Ectodermal cell (in vitro differentiated cells): ENCODE results near the gene FOXE1.

Experiments
- H3K27ac ChIP-seq: 2 replicates; pipeline ENCODE4 v1.7.0; 2013; ENCODE audit warnings: mild to moderate bottlenecking, low read depth, low read length; ENCODE audit not compliant: insufficient read depth, poor library complexity, severe bottlenecking
- H3K27me3 ChIP-seq: 2 replicates; pipeline ENCODE4 v1.7.0; 2013; ENCODE audit warnings: mild to moderate bottlenecking, low read length; ENCODE audit not compliant: insufficient read depth, control insufficient read depth, poor library complexity, severe bottlenecking
- H3K36me3 ChIP-seq: one replicate; pipeline ENCODE4 v1.7.0; 2013; ENCODE audit warnings: low read length; ENCODE audit not compliant: control insufficient read depth, insufficient read depth
- H3K4me1 ChIP-seq: one replicate; pipeline ENCODE4 v1.7.0; 2013; ENCODE audit warnings: low read length; ENCODE audit not compliant: control insufficient read depth, insufficient read depth
- H3K4me3 ChIP-seq: 2 replicates; pipeline ENCODE4 v1.7.0; 2013; ENCODE audit warnings: low read depth, low read length, control low read depth; ENCODE audit not compliant: insufficient read depth
- H3K9me3 ChIP-seq: 2 replicates; pipeline ENCODE4 v1.7.0; 2013; ENCODE audit warnings: mild to moderate bottlenecking, low read length, moderate library complexity; ENCODE audit not compliant: control insufficient read depth
- WGBS, 2 experiments: methylation state at CpG; one replicate each; pipeline ENCODE4 v1.1.7; 2013; ENCODE audit warnings: missing lambda C conversion rate in 2 of 2; 5-methylcytosine and 5-hydroxymethylcytosine counted together

Gene FOXE1

DNA sequence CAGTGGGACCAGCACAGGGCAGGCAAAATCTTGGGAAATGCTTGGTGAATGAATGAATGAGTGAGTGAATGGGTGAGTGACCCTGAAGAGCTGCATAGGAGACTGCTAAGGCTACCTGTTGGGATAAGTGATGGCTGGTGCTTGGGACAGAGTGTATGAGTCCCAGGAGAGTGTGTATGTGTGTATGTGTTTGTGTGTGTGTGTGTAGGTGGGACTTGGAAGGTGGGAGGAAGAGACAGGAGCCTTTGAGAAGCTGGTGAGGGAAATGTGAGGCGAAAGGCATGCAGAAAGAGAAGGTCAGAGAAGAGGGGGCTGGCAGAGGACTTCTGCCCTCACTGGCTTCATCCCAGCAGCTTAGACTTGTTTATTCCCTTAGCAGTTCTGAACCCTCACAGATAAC, 33.3 kb upstream of the FOXE1 start:
- no peaks in the 10 kb centered on the region for H3K36me3 ChIP-seq
- no peaks in the 10 kb centered on the region for H3K9me3 ChIP-seq
- no peak overlapping the region for H3K27ac ChIP-seq
- no peaks in the 10 kb centered on the region for H3K4me1 ChIP-seq
- 89 to 95% methylated on average over 1 of the region's 1 CpG for WGBS, 2 experiments
- H3K27me3 ChIP-seq: no peaks in the 10 kb centered on the region
- H3K4me3 ChIP-seq: no peak overlapping the region

- no peaks in the 10 kb centered on the region for H3K4me1 ChIP-seq
- WGBS, 2 experiments: 100% methylated on average over 1 of the region's 1 CpG; no CpG with 5 or more reads in 1 of the 2 experiments
- H3K27ac ChIP-seq: no peak overlapping the region
- H3K4me3 ChIP-seq: no peak overlapping the region
- H3K36me3 ChIP-seq: no peaks in the 10 kb centered on the region
- H3K27me3 ChIP-seq: no peaks in the 10 kb centered on the region
- H3K9me3 ChIP-seq: no peaks in the 10 kb centered on the region
Measured at GRCh38 chr9:97820373-97820772, 32.7 kb upstream of the FOXE1 start.

DNA sequence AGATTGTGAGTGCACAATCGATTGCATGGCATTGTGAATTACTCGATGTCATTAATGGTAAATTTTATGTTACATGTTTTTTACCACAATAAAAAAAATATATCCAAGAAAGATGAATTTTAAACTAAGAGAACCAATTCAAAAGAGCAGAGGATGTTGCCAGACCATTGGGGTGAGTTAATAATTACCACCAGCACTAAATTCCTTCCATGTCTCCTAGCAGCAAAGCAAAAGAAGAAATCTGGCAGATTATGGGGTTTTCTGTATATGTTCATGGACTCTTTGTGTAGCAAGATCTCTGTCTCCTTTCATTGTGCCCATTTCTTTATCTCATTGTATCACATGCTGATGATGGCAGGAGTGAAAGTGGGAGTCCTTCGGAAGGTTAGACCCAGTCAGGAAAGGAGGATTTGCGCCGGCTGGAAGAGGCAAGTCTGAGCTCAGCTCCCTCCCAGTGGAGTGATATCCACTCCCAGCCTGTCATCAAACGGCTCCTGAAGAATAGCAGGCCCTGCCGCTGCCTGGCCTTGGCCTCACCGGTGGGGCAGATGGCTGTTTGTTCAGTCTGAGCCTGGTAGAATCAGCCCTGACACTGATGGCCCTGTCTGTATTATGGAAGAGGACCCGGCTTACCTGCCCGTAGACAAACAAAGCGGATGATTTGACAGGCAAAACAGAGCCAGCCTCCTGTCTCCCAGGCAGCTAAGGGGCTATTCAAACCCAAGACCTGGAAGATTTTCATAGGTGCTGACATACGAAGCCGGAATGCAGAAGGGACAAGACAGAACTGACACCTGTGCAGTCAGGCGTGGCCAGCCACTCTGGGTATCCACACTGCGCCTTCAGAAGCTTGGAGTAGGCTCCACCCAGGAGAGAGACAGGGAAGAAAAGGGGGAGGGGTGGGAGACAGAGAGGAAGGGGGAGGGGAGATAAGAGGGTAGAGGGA, 21.9 kb upstream of the FOXE1 start:
- Histone ChIP-seq H3K27ac (no peak overlapping the region), H3K36me3 (no peaks in the 10 kb centered on the region), H3K4me3 (no peak overlapping the region), H3K27me3 (peaks cover 23% of the 10 kb centered on the region), H3K9me3 (no peaks in the 10 kb centered on the region), H3K4me1 (peaks cover 9% of the 10 kb centered on the region)
- 31 to 38% methylated on average over 13 to 14 of the region's 15 CpGs for WGBS, 2 experiments

GRCh38 chr9:97831843-97832636, 21.0 kb upstream of the FOXE1 start:
- Histone ChIP-seq H3K27me3 (peaks cover 23% of the 10 kb centered on the region), H3K27ac (no peak overlapping the region), H3K4me1 (peaks cover 9% of the 10 kb centered on the region), H3K36me3 (no peaks in the 10 kb centered on the region), H3K4me3 (no peak overlapping the region), H3K9me3 (no peaks in the 10 kb centered on the region)
- 57 to 61% methylated on average over 10 of the region's 10 CpGs for WGBS, 2 experiments

DNA sequence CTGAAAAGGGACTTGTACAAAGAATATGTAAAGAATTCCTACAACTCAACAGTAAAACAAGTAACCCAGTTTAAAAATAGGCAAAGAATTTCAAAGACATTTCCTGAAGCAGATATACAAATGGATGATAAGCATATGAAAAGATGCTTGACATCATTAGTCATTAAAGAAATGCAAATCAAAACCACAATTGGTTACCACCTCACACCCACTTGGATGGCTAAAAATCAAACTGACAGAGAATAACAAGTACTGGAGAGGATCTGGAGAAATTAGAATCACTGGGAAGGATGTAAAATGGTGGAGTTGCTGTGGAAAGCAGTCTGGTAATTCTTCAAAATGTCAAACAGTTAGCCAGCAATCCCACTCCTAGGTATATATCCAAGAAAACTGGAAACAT, 12.5 kb upstream of the FOXE1 start:
- no peak overlapping the region for H3K27ac ChIP-seq
- no peaks in the 10 kb centered on the region for H3K4me1 ChIP-seq
- peaks cover 8% of the 10 kb centered on the region for H3K27me3 ChIP-seq
- no peaks in the 10 kb centered on the region for H3K9me3 ChIP-seq
- no peak overlapping the region for H3K4me3 ChIP-seq
- no peaks in the 10 kb centered on the region for H3K36me3 ChIP-seq

DNA sequence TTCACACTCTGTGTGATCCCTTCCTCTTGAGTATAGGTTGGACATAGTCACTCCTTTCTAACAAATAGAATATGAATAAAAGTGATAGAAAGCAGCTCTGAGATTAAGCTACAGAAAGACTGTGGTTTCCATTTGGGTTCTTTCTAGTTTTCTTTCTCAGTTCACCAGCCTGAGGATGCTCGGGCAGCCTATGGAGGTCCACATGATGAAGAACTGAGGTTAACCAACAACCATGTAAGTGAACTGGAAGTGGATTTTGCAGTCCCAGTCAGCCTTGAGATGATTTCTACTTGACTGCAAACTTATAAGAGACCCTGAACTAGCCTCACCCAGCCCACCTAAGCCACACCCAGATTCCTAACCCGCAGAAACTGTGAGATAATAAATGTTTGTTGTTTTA, 10.1 kb upstream of the FOXE1 start:
- H3K4me3 ChIP-seq: no peak overlapping the region
- peaks cover 32% of the 10 kb centered on the region for H3K27me3 ChIP-seq
- no peak overlapping the region for H3K27ac ChIP-seq
- H3K4me1 ChIP-seq: peaks cover 2% of the 10 kb centered on the region
- H3K9me3 ChIP-seq: no peaks in the 10 kb centered on the region
- WGBS, 2 experiments: 92 to 95% methylated on average over 1 of the region's 2 CpGs
- H3K36me3 ChIP-seq: no peaks in the 10 kb centered on the region

DNA sequence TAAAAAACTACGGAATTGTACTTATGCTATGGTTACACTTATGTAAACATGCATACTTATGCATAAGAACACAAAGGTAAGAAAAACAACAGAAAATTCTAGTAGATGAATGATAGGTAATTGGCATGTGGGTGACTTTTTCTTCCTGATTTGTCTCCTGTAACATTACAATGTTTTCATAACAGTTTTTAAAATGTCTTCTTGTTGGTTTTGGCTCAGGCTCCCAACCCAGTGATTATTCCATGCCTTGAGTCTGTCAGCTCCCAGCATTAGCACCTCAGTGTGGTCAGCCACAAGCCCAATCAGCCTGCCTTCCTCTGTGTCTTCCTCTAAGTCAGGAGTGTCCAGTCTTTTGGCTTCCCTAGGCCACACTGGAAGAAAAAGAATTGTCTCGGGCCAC, 7.9 kb upstream of the FOXE1 start:
- Histone ChIP-seq H3K9me3 (no peaks in the 10 kb centered on the region), H3K27ac (no peak overlapping the region), H3K36me3 (no peaks in the 10 kb centered on the region), H3K4me1 (peaks cover 4% of the 10 kb centered on the region), H3K4me3 (no peak overlapping the region), H3K27me3 (peaks cover 54% of the 10 kb centered on the region)
- 89% methylated on average over 1 of the region's 2 CpGs; no CpG with 5 or more reads in 1 of the 2 experiments for WGBS, 2 experiments

GRCh38 chr9:97845763-97846162, 7.3 kb upstream of the FOXE1 start:
- Histone ChIP-seq H3K36me3 (no peaks in the 10 kb centered on the region), H3K4me1 (peaks cover 4% of the 10 kb centered on the region), H3K27ac (no peak overlapping the region), H3K4me3 (no peak overlapping the region), H3K27me3 (peaks cover 60% of the 10 kb centered on the region), H3K9me3 (no peaks in the 10 kb centered on the region)
- 82 to 84% methylated on average over 2 of the region's 2 CpGs for WGBS, 2 experiments

- no peak overlapping the region for H3K4me3 ChIP-seq
- 61 to 65% methylated on average over 4 of the region's 4 CpGs for WGBS, 2 experiments
- no peak overlapping the region for H3K27ac ChIP-seq
- H3K4me1 ChIP-seq: peaks cover 4% of the 10 kb centered on the region
- H3K27me3 ChIP-seq: peaks cover 66% of the 10 kb centered on the region
- no peaks in the 10 kb centered on the region for H3K9me3 ChIP-seq
- H3K36me3 ChIP-seq: no peaks in the 10 kb centered on the region
Measured at GRCh38 chr9:97846347-97846746, 6.7 kb upstream of the FOXE1 start.

DNA sequence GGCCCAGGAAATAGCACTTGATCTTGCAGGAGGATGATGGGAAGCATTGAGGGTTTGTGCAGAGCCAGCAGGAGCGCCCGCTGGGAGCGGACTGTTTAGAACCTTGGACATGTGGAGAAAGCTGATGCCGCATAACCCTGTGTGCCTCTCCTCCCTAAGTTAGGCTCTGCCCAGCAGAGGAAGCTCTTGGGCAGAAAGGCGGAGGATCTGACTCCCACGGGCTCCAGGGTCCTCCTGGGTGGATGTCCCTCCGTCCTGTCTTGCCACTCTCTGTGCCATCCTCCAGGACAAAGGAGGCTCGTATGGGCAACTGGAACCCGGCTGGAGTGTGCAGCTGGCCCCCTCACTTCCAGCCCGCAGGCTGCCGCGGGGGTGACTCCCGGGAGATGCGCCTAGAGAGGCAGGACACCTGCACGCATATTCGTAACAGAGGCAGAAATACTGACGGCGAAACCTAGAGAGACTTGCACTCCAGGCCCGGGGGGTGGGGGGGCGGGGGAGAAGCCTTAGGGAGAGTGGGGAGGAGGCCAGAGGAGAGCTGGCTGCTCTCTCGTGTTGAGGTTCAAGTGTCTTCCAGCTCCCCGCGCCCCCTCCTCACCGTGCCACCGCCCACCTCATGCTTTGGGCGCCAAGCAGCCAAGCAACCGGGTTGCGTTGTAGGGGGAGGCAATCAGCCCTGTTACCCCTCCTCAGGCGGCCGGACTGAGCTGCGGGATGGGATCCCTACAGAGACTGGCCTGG, 5.4 kb upstream of the FOXE1 start:
- no peak overlapping the region for H3K4me3 ChIP-seq
- WGBS, 2 experiments: 13 to 15% methylated on average over 31 of the region's 31 CpGs

More for the DNA sequence above, 5.4 kb upstream of the FOXE1 start:
- no peak overlapping the region for H3K27ac ChIP-seq
- H3K9me3 ChIP-seq: no peaks in the 10 kb centered on the region
- no peaks in the 10 kb centered on the region for H3K36me3 ChIP-seq
- peaks cover 79% of the 10 kb centered on the region for H3K27me3 ChIP-seq
- peaks cover 4% of the 10 kb centered on the region for H3K4me1 ChIP-seq
